GM21723 (cell line): ENCODE measurements around the gene ELMOD3.
"Not testable (repeated sequence)": the region's sequence is repeated elsewhere in the genome, so short reads cannot be mapped to it uniquely, and the experiment has no call there.

Experiments used
- ATAC-seq: cut with Tn5 transposase; IDR thresholded peaks from one replicate; pipeline ENCODE4 v1.9.1; 2021; ENCODE audit warnings: mild to moderate bottlenecking, moderate library complexity; ENCODE audit not compliant: unreplicated experiment

Gene ELMOD3

GRCh38 chr2:85400541-85401463 lies 46.2 kb downstream of the ELMOD3 start:
- no peak for ATAC-seq

- ATAC-seq: no peak
These were observed 46.9 kb downstream of the ELMOD3 start for GRCh38 chr2:85401464-85401805.

DNA sequence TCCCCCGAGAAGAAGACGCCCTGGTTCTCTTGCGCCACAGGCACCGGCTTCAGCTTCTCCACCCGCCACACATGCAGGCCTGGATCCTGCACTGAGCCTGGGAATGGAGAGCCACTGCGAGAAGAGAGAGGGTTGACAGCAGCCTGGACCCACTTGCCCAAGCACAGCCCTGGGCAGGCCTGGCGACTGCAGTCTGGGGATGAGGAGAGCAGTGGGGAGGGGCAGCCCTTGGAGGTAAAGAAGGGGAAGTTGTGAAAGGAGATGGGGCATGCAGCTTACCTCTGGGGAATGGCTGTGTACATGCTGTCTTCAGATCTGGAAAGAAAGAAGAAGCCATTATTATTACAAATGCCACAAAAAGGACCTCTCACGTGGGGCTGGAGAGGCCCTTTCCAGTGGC lies 47.3 kb downstream of the ELMOD3 start:
- no peak for ATAC-seq

DNA sequence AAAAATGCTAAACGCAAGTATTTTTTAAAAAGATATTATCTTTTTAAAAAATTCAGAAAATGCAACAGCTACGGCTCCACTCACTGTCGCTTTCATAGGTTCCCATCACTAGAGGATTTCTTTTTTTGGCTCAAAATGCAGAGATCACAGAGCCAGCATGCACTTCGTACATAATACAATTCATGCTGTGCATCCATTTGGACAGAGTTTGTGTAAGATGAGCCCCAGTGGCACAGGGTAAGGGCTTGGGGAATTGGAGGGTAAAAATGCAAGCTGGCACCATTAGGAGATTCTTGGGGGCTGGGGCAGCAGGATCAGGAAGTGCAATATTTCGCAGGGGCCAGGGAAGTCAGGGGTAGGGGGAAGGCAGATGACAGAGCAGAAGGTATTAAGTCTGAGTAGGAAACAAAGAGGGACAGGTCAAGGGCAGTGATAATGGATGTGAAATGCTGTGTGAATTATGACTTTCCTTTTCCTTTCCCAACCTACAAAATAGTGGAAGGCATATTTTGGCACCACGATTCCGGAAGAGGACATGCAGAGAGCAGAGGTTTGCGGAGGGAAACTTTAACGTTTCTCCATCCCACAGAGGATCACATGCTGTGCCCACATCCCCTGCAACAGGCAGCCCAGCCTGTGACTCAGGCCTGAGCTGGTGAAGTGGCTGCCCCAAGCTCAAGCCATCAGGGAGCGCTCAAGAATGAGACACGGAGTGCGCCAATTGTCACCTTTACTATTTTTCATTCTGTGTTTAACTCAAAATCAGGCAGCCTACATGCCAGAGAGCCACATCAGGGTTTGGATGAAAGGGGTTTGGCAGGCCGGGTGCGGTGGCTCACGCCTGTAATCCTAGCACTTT lies 50.9 kb downstream of the ELMOD3 start:
- ATAC-seq: peak; percentile 38

DNA sequence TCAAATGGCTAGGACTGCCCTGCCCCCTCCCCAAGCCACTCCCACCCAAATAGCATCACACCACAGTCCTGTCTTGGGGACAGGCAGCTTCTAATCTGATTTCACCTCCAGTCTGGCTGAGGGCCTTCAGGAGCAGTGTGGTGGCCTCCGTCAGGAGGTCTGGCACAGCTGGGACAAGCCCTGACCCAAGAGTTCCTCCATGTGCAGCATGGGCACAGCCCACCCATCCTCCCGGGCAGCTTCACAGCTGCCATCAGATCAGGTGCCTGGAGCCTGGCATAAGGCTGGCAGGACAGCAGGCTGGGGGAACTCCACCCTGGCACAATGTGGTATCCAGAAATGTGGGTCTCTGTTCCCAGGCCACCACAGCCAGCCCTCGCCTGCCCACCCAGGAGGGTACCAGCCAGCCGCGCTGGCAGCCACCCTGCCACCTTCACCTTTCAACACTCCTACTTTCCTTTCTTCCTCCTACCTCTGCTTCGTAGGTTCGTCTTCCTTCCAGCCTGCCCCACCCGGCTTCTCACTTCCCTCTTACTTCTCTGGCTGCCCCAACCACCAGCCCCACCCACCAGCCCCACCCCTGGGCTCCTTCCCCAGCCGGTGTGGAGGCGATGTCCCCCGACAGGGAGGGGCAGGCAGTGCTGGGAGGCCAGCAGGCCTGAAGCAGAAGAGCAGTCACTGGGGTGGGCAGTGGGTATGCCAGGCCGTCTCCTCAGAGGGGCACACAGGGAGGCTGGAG lies 55.4 kb downstream of the ELMOD3 start, which contains the start of gene CAPG:
CAPG (minus strand) TSS at position 522 of the 739 bp plus-strand sequence. CDS start 8,221 bp downstream, outside the sequence.
- peak; percentile 59 for ATAC-seq

- no peak for ATAC-seq
These were observed 56.2 kb downstream of the ELMOD3 start for GRCh38 chr2:85410584-85411404.

DNA sequence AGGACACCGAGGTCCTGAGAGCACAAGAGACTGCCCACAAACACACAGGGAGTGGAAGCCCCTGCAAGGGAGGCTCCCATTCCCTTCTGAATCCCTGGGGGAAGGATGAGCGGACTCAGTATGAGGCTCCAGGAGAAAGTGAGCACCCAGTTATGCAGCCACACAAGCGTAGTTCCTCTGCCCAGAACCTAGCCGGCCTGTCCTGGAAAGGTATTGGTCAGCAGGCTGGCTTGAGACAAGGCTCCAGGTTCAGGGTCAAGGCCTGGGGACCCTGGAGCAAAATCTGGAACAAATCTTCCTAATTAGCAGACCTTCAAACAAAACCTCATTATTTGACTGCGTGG lies 56.8 kb downstream of the ELMOD3 start:
- ATAC-seq: no peak

DNA sequence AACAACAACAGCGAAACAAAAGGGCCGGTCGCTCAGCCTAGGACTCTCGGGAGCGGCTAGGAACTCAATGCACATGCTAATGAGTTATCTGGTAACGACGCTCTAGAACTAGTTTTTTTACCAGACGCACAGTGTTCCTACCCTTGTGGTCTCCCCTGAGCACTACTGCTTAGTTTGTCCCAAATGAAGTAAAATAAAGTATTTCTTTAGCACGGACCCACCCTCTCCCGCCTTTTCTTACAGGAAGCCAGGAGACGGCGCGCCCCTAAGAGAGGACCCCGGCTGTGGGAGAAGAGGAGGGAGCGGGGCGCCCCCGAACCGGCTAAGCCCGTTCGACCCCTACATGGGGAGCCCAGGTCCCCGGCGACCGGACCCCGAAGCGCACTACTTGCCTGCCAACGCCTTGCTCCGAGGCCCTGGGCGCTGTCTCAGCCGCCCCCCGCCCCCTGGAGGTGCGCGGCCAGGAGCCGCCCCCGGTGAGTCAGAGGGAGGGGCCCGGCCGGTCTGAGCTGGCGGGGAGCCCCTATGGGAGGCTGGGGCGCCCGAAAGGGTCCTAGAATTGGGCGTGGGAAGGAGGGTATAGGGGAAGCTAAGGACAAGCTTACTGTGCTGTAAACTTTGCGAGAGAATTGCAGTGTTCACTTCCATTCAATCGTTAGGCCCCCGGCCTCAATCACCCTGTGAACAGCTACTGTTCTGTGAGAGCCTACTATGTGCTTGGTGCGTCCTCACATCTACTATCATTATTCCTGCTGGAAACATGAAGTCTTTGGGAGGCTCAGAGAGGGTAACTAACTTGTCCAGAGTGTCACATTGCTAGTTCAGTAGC lies 59.2 kb downstream of the ELMOD3 start:
- ATAC-seq: no peak

GRCh38 chr2:85414421-85414759 lies 59.8 kb downstream of the ELMOD3 start:
- not testable (repeated sequence) for ATAC-seq

- ATAC-seq: no peak
These were observed 60.4 kb downstream of the ELMOD3 start for GRCh38 chr2:85414761-85415553.

- no peak for ATAC-seq
These were observed 61.5 kb downstream of the ELMOD3 start for GRCh38 chr2:85415980-85416650.

- ATAC-seq: peak; percentile 82
These were observed 63.8 kb downstream of the ELMOD3 start, which contains the start of gene SH2D6 for GRCh38 chr2:85418132-85419008. SH2D6 (plus strand) TSS chr2:85418714; CDS start chr2:85429466, 10,752 bp downstream.

DNA sequence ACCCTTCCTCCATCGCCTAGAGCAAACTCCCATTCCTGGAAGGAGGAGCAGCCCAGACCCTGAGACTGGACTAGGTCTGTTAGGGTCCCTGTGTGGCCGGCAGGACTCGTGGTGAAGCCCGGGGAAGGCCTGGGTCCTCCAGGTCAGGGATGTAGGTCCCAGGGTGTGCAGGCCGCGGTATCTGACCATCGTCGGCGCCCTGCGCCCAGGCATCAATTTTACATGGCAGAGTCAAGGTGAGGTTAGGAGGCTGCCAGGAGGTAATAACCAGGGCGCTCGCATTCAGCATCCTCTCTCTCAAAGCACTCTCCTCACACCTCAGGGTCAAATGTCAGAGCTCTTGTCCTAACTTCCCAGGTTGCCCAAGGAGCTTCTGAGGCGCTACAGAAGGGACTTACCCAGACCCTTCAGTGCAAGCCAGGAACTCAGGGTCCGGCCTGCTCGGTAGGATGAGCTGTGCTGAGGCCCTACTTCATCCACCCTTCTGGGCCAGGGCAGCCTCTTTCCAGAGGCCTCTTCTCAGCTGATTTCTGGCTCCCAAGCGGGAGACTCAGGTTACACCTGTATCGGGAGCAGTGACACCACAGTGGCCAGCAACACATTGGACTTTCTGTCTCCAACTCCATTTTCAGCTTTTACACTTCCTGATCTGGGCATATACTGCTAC lies 64.6 kb downstream of the ELMOD3 start:
- ATAC-seq: no peak

DNA sequence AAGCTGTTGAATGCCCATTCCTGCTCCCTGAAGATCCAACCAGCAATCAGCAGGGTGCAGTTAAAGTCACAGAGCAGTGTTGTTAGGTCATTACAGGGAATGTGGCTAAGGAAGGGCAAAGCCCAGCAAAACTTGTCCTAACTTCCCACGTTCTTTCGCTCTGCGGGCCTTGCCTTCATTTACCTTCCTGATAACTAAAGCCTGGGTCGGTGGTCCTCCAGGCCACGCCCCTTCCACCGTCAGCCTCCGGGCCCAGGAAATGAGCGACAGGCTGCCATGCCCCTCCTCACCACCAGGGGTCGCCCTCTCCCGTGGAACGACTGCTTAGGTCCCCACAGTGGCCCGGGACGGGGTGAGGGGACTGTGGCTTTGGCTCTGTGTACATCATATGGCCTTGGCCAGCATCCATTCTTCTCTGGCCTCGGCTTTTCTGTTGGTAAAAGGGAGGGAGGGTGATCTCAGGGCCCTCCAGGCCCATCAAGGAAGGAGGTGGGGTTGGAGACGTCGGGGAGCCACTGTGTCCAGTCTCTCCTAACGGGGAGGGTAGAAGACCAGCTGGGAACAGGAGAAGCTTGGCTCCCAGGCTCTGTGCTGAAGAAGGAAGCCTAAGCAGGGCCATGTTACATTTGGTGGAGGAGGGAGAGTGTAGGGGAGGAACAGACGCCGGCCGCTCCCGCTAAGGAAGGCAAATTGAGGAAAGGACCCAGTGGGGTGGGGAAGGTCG lies 66.1 kb downstream of the ELMOD3 start:
- peak; percentile 53 for ATAC-seq

DNA sequence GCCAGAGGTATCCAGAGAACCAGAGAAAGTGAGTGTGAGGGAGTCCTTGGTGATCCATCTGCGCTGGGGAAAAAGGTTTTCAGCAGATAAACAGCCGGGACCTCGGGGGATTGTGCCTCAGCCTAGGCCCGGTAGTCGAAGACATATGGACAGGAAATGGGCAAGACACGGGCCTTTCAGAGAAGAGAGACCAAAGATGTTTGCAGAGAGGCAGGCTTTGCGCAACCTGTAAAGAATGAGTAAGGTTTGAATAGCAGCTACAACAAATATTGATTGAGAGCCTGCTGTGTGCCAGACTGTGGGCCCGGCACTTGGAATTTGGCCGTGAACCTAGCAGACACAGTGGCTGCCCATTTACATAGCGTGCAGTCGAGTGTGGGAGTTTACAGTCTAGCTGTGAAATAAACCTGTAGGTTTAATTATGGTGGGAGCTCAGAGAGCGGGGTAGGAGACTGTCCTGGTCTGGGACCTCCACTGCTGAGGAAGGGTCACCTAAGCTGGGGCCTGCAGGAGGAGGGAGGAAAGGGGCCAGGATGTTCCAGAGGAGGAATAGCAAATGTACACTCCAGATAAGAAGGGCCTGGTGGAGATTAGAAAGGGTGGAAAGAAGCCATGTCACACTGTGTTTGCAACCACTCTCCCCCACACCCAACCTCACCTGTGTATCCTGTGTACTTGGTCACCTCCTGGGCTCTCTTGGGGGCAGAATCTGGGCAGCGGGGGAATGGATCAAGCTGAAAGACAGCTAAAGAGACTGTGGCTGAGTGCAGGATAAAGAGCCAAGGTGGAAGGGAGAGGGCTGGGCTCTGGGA lies 66.9 kb downstream of the ELMOD3 start:
- no peak for ATAC-seq
